NCI-H2029 treated with DMSO at 0.1 percent for 48 hours (cell line): ENCODE measurements around the gene B3GALNT1.
"Not testable (repeated sequence)": the region's sequence is repeated elsewhere in the genome, so short reads cannot be mapped to it uniquely, and the experiment has no call there.

Experiments used
- DNase-seq: peaks from one replicate; lab custom pipeline; 2025; lab: John Stamatoyannopoulos, UW

B3GALNT1 gene

GRCh38 chr3:161073181-161073580 lies 32.0 kb downstream of the B3GALNT1 start:
- DNase-seq, result no peak

GRCh38 chr3:161072751-161073150 lies 32.4 kb downstream of the B3GALNT1 start:
- DNase-seq, result no peak

- DNase-seq, result no peak
These were observed 32.9 kb downstream of the B3GALNT1 start for GRCh38 chr3:161072211-161072621.

GRCh38 chr3:161070980-161071663 lies 34.0 kb downstream of the B3GALNT1 start:
- no peak for DNase-seq

- no peak for DNase-seq
These were observed 34.8 kb downstream of the B3GALNT1 start for GRCh38 chr3:161070252-161070930.

GRCh38 chr3:161069511-161070251 lies 35.5 kb downstream of the B3GALNT1 start:
- no peak for DNase-seq

GRCh38 chr3:161067335-161067734 lies 37.8 kb downstream of the B3GALNT1 start:
- no peak for DNase-seq

GRCh38 chr3:161066930-161067329 lies 38.2 kb downstream of the B3GALNT1 start:
- no peak for DNase-seq

GRCh38 chr3:161064413-161064812 lies 40.7 kb downstream of the B3GALNT1 start:
- no peak for DNase-seq

- DNase-seq, result no peak
These were observed 50.1 kb downstream of the B3GALNT1 start for GRCh38 chr3:161054860-161055604.

GRCh38 chr3:161051856-161052255 lies 53.3 kb downstream of the B3GALNT1 start:
- no peak for DNase-seq

- no peak for DNase-seq
These were observed 54.2 kb downstream of the B3GALNT1 start for GRCh38 chr3:161050935-161051334.

- DNase-seq, result no peak
These were observed 55.4 kb downstream of the B3GALNT1 start for GRCh38 chr3:161049683-161050248.

- DNase-seq, result no peak
These were observed 61.7 kb downstream of the B3GALNT1 start for GRCh38 chr3:161043336-161044035.

- DNase-seq, result no peak
These were observed 63.1 kb downstream of the B3GALNT1 start for GRCh38 chr3:161042023-161042501.

GRCh38 chr3:161038725-161039124 lies 66.4 kb downstream of the B3GALNT1 start:
- DNase-seq, result no peak

- DNase-seq, result no peak
These were observed 69.4 kb downstream of the B3GALNT1 start for GRCh38 chr3:161035711-161036110.

- DNase-seq, result not testable (repeated sequence)
These were observed 70.1 kb downstream of the B3GALNT1 start for GRCh38 chr3:161034913-161035550.
